ENCODE results near the gene SYT6.

- TF ChIP-seq CTCF (conservative IDR thresholded peaks at IDR 0.05 in 1 of 2, IDR thresholded peaks at IDR 0.05 in 1 of 2; ENCODE audit: low read depth in 1 of 2, low read length in 2 of 2) (no peak), EZH2 (IDR thresholded peaks at IDR 0.05; ENCODE audit: low read length, missing control alignments) (no peak)
These were observed 48.2 kb downstream of the SYT6 start for GRCh38 chr1:114105421-114105979.
